Measurements from ENCODE around the gene ESR2.

Gene ESR2

DNA sequence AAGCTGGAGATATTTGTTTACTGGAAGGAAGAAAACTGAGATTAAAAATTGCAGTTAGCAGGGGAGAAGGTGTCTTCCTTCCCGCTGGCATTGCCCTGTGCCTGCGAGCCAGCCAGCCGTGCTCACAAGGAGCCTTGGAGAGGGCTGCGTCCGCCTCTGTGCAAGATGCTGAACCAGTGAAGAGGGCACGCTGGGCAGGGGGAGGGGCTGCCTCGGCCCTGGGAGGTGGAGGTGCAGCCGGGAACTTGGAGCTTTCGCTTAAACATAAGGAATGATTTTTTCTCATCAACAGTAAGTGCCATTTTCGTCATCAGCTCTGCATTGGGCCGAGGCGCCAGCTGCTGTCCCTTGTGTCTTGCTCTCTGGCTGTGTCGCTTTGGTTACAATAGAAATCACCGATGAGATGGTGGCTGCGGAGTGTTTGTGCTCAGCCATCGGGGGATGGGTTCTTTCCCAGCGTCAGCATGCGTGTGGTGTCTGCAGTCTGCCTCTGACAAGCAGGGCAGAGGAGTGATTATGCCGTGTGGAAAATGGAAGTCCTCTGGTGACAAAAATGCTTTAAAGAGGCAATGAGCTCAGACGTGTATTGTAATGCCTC lies 97.3 kb downstream of the ESR2 start:
- no peak overlapping the region for H3K27ac ChIP-seq
- H3K9me3 ChIP-seq = no peaks in the 10 kb centered on the region
- H3K4me3 ChIP-seq (ENCODE audit: low read depth in 1 of 2, low read length in 1 of 2) = no peak overlapping the region
- H3K27me3 ChIP-seq = peaks cover 17% of the 10 kb centered on the region
- TF ChIP-seq, protein P1, sequence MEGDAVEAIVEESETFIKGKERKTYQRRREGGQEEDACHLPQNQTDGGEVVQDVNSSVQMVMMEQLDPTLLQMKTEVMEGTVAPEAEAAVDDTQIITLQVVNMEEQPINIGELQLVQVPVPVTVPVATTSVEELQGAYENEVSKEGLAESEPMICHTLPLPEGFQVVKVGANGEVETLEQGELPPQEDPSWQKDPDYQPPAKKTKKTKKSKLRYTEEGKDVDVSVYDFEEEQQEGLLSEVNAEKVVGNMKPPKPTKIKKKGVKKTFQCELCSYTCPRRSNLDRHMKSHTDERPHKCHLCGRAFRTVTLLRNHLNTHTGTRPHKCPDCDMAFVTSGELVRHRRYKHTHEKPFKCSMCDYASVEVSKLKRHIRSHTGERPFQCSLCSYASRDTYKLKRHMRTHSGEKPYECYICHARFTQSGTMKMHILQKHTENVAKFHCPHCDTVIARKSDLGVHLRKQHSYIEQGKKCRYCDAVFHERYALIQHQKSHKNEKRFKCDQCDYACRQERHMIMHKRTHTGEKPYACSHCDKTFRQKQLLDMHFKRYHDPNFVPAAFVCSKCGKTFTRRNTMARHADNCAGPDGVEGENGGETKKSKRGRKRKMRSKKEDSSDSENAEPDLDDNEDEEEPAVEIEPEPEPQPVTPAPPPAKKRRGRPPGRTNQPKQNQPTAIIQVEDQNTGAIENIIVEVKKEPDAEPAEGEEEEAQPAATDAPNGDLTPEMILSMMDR (IDR thresholded peaks at IDR 0.05) = no peak
- H3K4me1 ChIP-seq (ENCODE audit: control insufficient read depth in 1 of 2, insufficient read depth in 1 of 2, low read depth in 1 of 2, low read length in 1 of 2) = no peaks in the 10 kb centered on the region
- peaks cover 61% of the 10 kb centered on the region for H3K36me3 ChIP-seq

DNA sequence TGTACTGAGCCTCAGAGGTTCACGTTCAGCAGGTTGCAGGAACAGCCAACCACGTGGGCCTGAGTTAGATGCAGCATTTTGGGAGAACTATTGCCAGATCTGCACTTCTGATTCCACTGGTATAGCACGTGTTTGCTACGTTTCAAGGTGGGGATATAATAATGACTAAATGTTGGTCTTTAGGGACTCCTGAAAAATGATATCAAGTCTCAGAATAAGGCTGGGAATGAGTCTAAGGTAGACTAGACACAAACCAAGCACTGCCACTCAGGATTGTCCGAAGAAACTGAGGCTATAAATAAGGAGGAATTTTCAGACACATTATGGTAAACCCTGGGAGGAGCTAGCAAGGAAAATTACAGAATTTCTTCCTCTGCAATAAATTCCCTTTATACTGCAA lies 98.1 kb downstream of the ESR2 start:
- TF ChIP-seq, protein P1 (IDR thresholded peaks at IDR 0.05) = no peak
- H3K36me3 ChIP-seq = peaks cover 62% of the 10 kb centered on the region
- H3K4me1 ChIP-seq (ENCODE audit: control insufficient read depth in 1 of 2, insufficient read depth in 1 of 2, low read depth in 1 of 2, low read length in 1 of 2) = no peaks in the 10 kb centered on the region
- no peaks in the 10 kb centered on the region for H3K9me3 ChIP-seq
- no peak overlapping the region for H3K27ac ChIP-seq
- no peak overlapping the region for H3K4me3 ChIP-seq (ENCODE audit: low read depth in 1 of 2, low read length in 1 of 2)
- peaks cover 17% of the 10 kb centered on the region for H3K27me3 ChIP-seq

DNA sequence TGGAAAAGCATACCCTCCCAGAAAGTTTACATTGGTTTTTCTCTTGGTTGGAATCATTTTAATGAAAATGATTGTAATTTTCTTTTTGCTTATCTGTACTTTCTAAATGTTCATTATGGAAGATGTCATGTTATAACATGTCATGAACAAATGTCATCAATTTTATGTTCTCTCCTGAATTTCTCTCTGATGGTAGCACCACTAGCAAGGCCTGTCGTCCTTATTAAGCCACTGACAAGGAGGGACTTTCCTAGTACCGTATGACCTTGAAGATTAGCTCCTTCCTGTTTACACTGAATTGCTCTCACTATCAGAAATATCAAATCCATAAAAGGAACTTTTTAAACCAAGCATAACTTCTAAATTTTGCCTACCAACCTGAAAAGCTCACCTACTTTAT lies 99.0 kb downstream of the ESR2 start:
- no peak overlapping the region for H3K4me3 ChIP-seq (ENCODE audit: low read depth in 1 of 2, low read length in 1 of 2)
- peaks cover 69% of the 10 kb centered on the region for H3K36me3 ChIP-seq
- TF ChIP-seq, protein P1 (IDR thresholded peaks at IDR 0.05) = no peak
- H3K27me3 ChIP-seq = peaks cover 17% of the 10 kb centered on the region
- no peaks in the 10 kb centered on the region for H3K4me1 ChIP-seq (ENCODE audit: control insufficient read depth in 1 of 2, insufficient read depth in 1 of 2, low read depth in 1 of 2, low read length in 1 of 2)
- H3K27ac ChIP-seq = no peak overlapping the region
- no peaks in the 10 kb centered on the region for H3K9me3 ChIP-seq

DNA sequence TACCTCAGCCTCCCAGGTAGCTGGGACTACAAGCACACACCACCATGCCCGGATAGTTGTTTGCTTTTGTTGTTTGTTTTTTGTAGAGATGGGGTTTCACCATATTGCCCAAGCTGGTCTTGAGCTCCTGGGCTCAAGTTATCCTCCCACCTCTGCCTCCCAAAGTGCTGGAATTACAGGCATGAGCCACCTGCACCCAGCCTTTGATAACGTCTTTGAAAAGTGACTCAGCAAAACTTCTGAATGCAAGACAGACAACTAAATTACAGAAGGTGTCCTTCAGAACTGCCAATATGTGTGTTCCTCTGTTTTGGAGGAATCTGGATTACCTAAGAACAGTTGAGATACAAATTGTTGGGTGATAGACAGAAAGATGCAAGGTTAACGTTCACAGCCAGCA lies 99.8 kb downstream of the ESR2 start:
- H3K4me1 ChIP-seq (ENCODE audit: control insufficient read depth in 1 of 2, insufficient read depth in 1 of 2, low read depth in 1 of 2, low read length in 1 of 2) = no peaks in the 10 kb centered on the region
- no peak overlapping the region for H3K4me3 ChIP-seq (ENCODE audit: low read depth in 1 of 2, low read length in 1 of 2)
- peaks cover 77% of the 10 kb centered on the region for H3K36me3 ChIP-seq
- no peaks in the 10 kb centered on the region for H3K9me3 ChIP-seq
- TF ChIP-seq, protein P1 (IDR thresholded peaks at IDR 0.05) = no peak
- H3K27me3 ChIP-seq = peaks cover 17% of the 10 kb centered on the region
- no peak overlapping the region for H3K27ac ChIP-seq

DNA sequence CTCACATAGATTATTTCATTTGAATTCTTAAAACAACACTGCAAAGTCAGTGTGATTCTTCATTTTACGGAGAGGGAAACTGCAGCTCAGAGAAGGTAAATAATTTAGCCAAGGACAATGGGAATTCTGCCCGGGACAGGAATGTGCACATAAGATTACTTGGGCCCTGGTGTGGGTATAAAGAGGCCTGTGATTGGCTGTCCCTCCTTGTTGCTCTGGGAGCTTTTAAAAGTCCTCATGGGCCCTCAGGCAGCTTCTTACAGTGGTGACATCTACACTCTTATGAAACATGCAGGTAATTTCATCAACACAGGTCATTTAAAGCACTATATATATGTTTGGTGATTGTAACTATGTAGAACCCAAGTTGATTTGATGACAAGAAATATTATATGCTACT lies 100.3 kb downstream of the ESR2 start:
- Histone ChIP-seq H3K27me3 (peaks cover 17% of the 10 kb centered on the region), H3K36me3 (peaks cover 79% of the 10 kb centered on the region), H3K4me3 (ENCODE audit: low read depth in 1 of 2, low read length in 1 of 2) (no peak overlapping the region), H3K27ac (no peak overlapping the region), H3K4me1 (ENCODE audit: control insufficient read depth in 1 of 2, insufficient read depth in 1 of 2, low read depth in 1 of 2, low read length in 1 of 2) (no peaks in the 10 kb centered on the region), H3K9me3 (no peaks in the 10 kb centered on the region)
- TF ChIP-seq, protein P1 (IDR thresholded peaks at IDR 0.05) = no peak

All from neutrophil (primary cell).